Left lung (tissue), 10 donors: ENCODE results near the gene GLDN. TPM values are rescaled to one million over a fixed set of nuclear protein-coding genes. Genes with fewer than 3 reads are reported as not detected.

ENCODE experiments used
- ATAC-seq: fragments of 200-7000 bp; cut with Tn5 transposase; one replicate; pipeline ENCODE4 v1.9.1; 2020; ENCODE audit warnings: moderate library complexity
- DNase-seq, 4 donors: peaks; one replicate each; pipeline ENCODE4 v3.0.0-alpha.2; 2013 to 2020
- H3K27ac ChIP-seq, 2 donors: fragments of 200-600 bp; sonication (generic) in 1 of 2; one replicate each; pipeline versions ENCODE4 v1.5.0 to v1.8.0; 2020 to 2021
- H3K27me3 ChIP-seq, 2 donors: fragments of 200-600 bp; sonication (generic) in 1 of 2; one replicate each; pipeline versions ENCODE4 v1.5.0 to v1.8.0; 2020 to 2021
- H3K36me3 ChIP-seq, 2 donors: fragments of 200-600 bp; sonication (generic) in 1 of 2; one replicate each; pipeline versions ENCODE4 v1.5.0 to v1.8.0; 2020 to 2021
- H3K4me1 ChIP-seq, 2 donors: fragments of 200-600 bp; one replicate each; pipeline ENCODE4 v1.8.0; 2021
- H3K4me3 ChIP-seq, 2 donors: fragments of 200-600 bp; sonication (generic) in 1 of 2; one replicate each; pipeline versions ENCODE4 v1.5.0 to v1.8.0; 2020 to 2021; ENCODE audit warnings: mild to moderate bottlenecking in 1 of 2
- H3K9me3 ChIP-seq, 2 donors: fragments of 200-600 bp; sonication (generic) in 1 of 2; one replicate each; pipeline versions ENCODE4 v1.5.0 to v1.8.0; 2020 to 2021
- CTCF ChIP-seq, 2 donors: fragments of 200-600 bp; sonication (generic) in 1 of 2; IDR thresholded peaks; one replicate each; pipeline versions ENCODE4 v1.5.0 to v1.8.0; 2021; ENCODE audit warnings: antibody characterized with exemption in 2 of 2
- intact Hi-C, 2 donors: fragments of 100-400 bp; cut with DNase I; formaldehyde crosslinking; loops; one replicate each; pipeline versions ENCODE4 v1.11.2 to v1.14.2; 2022
- polyA plus RNA-seq, 6 donors: library from polyadenylated mRNA; unstranded; fragments of 120-200 nt; gene quantifications; one replicate each; pipeline ENCODE4 v1.2.1, GENCODE V29; 2013; ENCODE audit not compliant: insufficient read length in 6 of 6
- total RNA-seq, 2 donors: library from RNA; stranded (reverse); fragmentation: NEBNext Ultra II Directional; extraction: Animal tissue kit (Norgen Biotek cat#: 25700); gene quantifications; one replicate each; pipeline ENCODE4 v1.2.1, GENCODE V29; 2021
- donor health status: DM: no; HTN: yes; CAD: no.
- donor health status: DM: no; HTN: no; CAD: no.

The GLDN gene
- total and polyA plus RNA-seq, 8 donors = 0.12 to 58.6 (median 0.25) TPM

- TF ChIP-seq CTCF (IDR thresholded peaks at IDR 0.05) = no peak
- DNase-seq (no peak), ATAC-seq (no peak)
- Histone ChIP-seq H3K4me1 (peaks cover 0 to 12% of the 10 kb centered on the region in 2 donors), H3K9me3 (no peaks in the 10 kb centered on the region), H3K4me3 (no peak overlapping the region), H3K27ac (no peak overlapping the region), H3K36me3 (no peaks in the 10 kb centered on the region), H3K27me3 (no peaks in the 10 kb centered on the region)
- intact Hi-C loops = no loop called here
Measured at GRCh38 chr15:51365417-51365816, 24.0 kb downstream of the GLDN start.

GRCh38 chr15:51366071-51366470, 24.6 kb downstream of the GLDN start:
- peak; percentile 25 for ATAC-seq
- DNase-seq = no peak
- Histone ChIP-seq H3K4me3 (no peak overlapping the region), H3K4me1 (peaks cover 0 to 12% of the 10 kb centered on the region in 2 donors), H3K9me3 (no peaks in the 10 kb centered on the region), H3K27me3 (no peaks in the 10 kb centered on the region), H3K36me3 (no peaks in the 10 kb centered on the region), H3K27ac (no peak overlapping the region)
- intact Hi-C loops = no loop called here
- no peak for TF ChIP-seq CTCF (IDR thresholded peaks at IDR 0.05)

- Histone ChIP-seq H3K9me3 (no peaks in the 10 kb centered on the region), H3K36me3 (no peaks in the 10 kb centered on the region), H3K27ac (no peak overlapping the region), H3K27me3 (no peaks in the 10 kb centered on the region), H3K4me3 (no peak overlapping the region), H3K4me1 (peaks cover 0 to 12% of the 10 kb centered on the region in 2 donors)
- intact Hi-C loops = no loop called here
- TF ChIP-seq CTCF (IDR thresholded peaks at IDR 0.05) = no peak
- DNase-seq (peak in 2 of 4 donors; percentile 19 to 53), ATAC-seq (peak; percentile 90)
Measured at GRCh38 chr15:51366920-51367319, 25.5 kb downstream of the GLDN start.

- no peak for TF ChIP-seq CTCF (IDR thresholded peaks at IDR 0.05)
- peak; percentile 53 for ATAC-seq
- Histone ChIP-seq H3K36me3 (no peaks in the 10 kb centered on the region), H3K27ac (peak overlapping the region in 1 of 2 donors; percentile 14), H3K9me3 (no peaks in the 10 kb centered on the region), H3K4me1 (peaks cover 0 to 12% of the 10 kb centered on the region in 2 donors), H3K4me3 (no peak overlapping the region), H3K27me3 (no peaks in the 10 kb centered on the region)
- intact Hi-C loops = no loop called here
- no peak for DNase-seq
Measured at GRCh38 chr15:51367322-51367976, 26.0 kb downstream of the GLDN start.

GRCh38 chr15:51368307-51368706, 26.9 kb downstream of the GLDN start:
- H3K4me1 ChIP-seq = peaks cover 0 to 12% of the 10 kb centered on the region in 2 donors
- H3K36me3 ChIP-seq = no peaks in the 10 kb centered on the region
- TF ChIP-seq CTCF (IDR thresholded peaks at IDR 0.05) = no peak
- H3K4me3 ChIP-seq = no peak overlapping the region
- ATAC-seq = no peak
- H3K9me3 ChIP-seq = no peaks in the 10 kb centered on the region
- intact Hi-C loops = no loop called here
- no peaks in the 10 kb centered on the region for H3K27me3 ChIP-seq
- no peak overlapping the region for H3K27ac ChIP-seq
- DNase-seq = no peak
